Right renal cortex interstitium (tissue), 3 donors: ENCODE data around the gene XKRX. TPM values are rescaled to one million over a fixed set of nuclear protein-coding genes. Genes with fewer than 3 reads are reported as not detected.

Source experiments
- DNase-seq, 3 donors: peaks; one replicate each; pipeline ENCODE4 v3.0.0-alpha.2; 2013; ENCODE audit warnings: low read depth in 3 of 3, low spot score in 2 of 3
- polyA plus RNA-seq, 3 donors: library from polyadenylated mRNA; unstranded; fragments of 120-200 nt; gene quantifications; one replicate each; pipeline ENCODE4 v1.2.1, GENCODE V29; 2013; ENCODE audit not compliant: insufficient read length in 3 of 3

XKRX gene
- under 1 TPM; 0.23 to 0.35 (median 0.28) TPM for polyA plus RNA-seq

DNA sequence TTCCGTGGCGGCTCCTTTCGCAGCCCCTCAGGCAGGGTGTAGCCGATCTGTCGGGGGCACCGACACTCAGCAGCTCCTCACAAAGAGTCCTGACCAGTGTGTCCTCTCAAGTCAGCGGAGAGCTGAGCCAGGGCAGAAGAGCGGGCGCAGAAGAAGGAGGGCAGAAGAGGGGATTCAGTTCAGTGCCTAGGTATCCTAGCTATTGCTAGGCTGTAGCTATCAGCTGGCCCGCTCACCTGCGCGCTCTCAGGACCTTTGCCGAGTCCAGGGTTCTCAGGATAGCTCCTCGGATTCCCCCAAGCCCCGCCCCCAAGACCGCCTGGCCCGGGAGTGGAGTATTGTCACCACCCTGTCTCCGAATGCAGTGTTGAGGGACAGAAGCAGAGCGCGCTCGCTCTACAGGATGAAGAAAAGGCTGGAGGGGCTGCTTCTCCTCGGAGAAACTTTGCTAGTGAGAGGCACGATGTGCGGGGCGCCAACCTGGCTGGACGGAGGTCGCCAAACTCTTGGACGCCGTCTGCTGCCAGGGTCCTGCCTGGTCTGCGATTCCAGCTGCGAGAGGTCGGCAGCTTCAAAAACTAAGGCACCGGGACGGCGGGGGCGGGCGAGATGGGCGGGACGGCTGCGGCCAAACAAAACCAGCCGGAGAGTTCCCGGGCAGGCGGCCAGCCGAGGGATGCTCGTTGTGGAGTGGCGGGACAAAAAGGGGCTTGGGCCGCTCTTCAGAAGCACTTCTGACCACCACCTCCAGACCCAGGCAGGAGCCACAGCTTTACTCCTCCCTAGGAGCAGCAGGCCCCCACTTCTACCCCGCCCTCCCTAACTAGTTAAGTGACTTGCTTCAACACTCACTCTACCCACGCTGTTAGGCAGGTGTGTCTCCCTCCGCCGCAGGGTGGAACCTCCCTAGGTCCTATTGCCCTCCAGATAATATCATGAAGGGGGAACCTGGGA lies at the start of gene XKRX:
Gene XKRX (minus strand): TSS at position 258 of the 954 bp plus-strand sequence. CDS start 613 bp downstream, outside the sequence.
- no peak for DNase-seq

DNA sequence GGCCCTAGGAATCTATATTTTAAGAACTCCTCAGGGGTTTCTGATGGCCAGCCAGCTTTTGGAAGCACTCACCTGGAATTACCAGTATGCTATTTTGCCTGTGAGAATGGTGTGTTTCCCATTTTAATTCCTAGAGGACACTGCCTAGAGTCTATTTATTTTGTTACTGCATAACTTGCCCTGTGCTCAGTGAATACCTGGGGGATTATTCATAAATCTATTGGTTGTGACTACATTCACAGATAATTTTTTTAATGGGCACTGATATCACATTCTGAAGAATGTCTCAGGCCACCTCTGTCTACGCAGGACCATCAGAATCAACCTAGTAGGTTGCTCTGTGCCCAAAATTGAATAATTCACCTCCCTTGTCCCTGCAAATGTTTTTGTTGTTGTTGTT lies 47.5 kb upstream of the XKRX start:
- no peak for DNase-seq

GRCh38 chrX:100975212-100975611 lies 46.5 kb upstream of the XKRX start:
- DNase-seq: no peak

DNA sequence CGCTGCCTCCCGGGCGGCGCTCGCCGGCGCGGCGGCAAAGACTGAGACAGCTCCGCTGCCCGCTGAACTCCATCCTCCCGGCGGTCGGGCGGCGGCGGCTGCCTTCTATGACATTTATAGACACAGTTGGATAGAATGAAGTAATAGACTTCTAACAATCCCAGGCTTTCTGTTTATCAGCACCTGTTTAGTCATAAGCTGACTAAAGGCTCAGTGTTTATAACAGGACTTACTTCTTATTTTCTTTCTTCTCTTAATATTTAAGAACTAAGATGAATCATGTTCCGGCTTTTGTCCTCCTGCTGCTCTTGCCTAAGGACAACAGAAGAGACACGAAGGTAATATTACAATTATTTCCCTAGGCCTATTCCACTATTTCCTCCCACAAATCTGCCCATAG lies 44.7 kb upstream of the XKRX start:
- no peak for DNase-seq

DNA sequence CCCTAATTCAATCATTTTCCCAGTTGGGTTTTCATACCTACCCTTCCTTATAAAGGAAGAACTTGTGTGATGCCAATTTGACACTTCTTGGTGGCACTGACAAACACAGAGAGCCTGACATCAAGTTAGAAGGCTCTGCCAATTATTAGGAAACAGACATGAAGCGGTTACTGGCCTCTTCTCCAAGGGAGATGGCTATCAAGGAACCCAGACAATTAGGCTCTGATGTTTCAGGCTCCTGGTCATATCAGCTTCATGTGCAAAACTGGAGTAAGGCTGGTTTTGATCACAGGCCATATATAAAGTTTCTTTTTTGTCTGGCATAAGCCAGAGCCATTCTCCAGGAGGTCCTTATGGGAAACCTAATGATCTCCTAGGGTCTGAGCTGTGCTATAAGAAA lies 41.2 kb upstream of the XKRX start:
- DNase-seq: no peak

DNA sequence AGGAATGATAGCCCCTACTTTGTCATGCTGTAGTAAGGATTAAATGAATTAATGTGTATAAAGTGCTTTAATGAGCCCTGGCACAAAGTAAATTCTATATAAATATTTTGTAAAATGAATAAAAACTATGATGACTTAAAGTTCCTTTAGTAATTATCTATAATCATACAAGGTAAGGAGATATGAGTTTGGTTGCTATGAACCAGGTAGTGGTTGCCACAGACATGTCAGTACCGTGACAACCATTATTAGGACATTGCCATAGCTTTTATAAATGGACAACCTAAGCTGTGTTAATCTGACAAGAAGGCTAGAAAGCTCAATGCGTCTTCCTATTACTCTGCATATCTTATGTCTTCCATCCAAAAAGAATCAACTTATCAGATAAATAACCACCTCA lies 40.7 kb upstream of the XKRX start, which contains the start of gene ARL13A:
Gene ARL13A (plus strand): TSS at position 301 of the 400 bp plus-strand sequence. CDS start 3,982 bp downstream, outside the sequence.
- no peak for DNase-seq

DNA sequence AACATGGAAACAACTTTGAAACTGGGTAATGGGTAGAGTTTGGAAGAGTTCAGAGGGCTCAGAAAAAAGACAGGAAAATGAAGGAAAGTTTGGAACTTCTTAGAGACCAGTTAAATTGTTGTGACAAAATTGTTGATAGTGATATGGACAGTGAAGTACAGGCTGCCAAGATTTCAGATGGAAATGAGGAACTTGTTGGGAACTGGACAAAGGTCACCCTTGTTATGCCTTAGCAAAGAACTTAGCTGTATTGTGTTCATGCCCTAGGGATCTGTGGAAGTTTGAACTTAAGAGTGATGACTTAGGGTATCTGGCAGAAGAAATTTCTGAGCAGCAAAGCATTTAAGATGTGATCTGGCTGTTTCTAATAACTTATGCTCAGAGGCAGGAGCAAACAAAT lies 35.6 kb upstream of the XKRX start:
- DNase-seq: no peak

- no peak for DNase-seq
Measured at GRCh38 chrX:100962811-100963210, 34.1 kb upstream of the XKRX start.

GRCh38 chrX:100948557-100948956 lies 19.8 kb upstream of the XKRX start:
- no peak for DNase-seq

GRCh38 chrX:100946299-100946927 lies 17.7 kb upstream of the XKRX start:
- DNase-seq: no peak

GRCh38 chrX:100944601-100945000 lies 15.9 kb upstream of the XKRX start:
- no peak for DNase-seq

- DNase-seq: no peak
Measured at GRCh38 chrX:100939333-100939732, 10.6 kb upstream of the XKRX start.

GRCh38 chrX:100935767-100936166 lies 7.0 kb upstream of the XKRX start:
- no peak for DNase-seq

DNA sequence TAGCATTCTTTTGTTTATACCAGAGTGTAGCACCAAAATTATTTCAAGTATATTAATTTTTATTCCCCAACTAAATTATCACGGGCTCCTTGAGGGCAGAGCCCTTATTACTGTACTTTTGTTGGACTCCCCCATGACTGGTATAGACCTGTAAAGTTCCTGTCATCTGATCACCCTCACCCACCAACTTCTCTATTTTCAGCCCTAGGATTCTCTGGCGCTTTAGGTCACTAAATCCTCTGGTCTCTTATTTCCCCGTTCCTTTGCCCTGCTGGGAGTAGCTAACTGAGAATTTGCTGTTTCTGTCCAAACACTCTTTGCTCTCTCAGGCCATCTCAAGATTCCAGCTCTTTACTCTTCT lies 3.2 kb upstream of the XKRX start:
- no peak for DNase-seq

DNA sequence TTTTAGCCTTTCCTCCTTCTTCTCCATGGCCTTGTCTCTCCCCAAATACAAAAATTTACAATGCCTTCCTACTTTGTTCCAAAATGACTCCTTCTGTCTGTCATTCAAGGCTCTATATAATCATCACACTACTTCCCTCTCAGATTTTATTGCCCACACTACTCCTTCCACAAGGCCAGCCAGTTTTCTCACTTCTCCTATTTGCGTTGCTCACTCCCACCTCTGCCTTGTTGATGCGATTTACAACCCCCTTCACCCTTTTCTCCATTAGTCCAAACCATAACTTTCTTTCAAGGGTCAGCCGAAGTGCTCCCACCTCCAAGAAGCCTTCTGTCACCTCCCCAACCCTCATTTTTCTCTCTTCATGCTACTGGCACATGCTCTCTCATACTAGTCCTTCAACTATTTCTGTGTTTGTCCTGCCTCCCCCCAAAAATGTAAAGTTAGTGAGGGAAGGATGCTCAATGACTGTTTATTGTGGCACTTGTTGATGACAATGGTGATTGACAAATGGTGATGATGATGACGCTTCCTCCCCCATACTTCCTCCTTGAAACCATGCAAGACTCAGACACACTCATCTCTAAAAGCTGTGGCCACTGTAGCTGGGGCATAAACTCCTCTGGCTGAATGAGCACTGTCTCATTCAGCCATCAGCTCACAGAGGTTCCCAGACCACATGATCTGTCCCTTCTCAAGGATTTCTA lies 2.7 kb upstream of the XKRX start:
- DNase-seq: no peak

DNA sequence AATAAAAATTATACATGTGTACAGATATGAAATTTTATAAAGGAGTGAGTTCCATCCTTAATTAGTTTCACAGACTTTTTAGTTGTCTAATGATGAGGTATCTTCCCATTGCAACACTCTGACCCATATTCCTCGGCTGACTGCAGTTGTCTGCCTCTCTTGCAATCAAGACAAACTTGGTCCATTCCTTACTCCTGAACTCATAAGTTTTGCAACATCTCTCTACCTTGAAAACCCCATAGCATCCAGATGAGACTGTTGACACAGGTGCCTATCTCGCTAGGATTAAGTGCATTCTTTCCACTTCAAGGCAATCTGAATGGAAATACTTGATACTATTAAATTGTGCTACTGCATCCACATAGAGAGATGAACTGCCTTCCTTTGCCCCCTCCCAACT lies 2.3 kb downstream of the XKRX start:
- no peak for DNase-seq

GRCh38 chrX:100924375-100924774 lies 4.3 kb downstream of the XKRX start:
- DNase-seq: no peak

- DNase-seq: no peak
Measured at GRCh38 chrX:100915562-100915961, 13.2 kb downstream of the XKRX start.

- no peak for DNase-seq
Measured at GRCh38 chrX:100913111-100913510, 15.6 kb downstream of the XKRX start.

DNA sequence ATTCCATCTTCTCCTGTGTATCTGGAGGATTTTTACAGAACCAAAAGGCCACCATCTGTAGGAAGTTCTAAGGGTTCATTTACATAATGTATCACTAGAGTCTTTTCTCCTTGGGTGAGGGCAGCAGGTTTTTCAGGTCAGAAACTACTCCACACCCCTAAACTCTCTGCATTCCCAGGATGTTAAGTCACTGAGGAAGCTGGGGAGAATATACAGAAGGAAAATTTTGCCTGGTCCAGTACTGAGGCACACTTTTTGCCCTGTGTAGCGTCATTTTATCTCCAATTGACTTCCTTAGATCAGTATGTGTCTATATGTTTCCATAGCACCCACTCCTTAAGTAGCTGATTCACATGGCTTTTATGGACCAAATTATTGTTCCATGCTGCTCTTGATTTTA lies 17.0 kb downstream of the XKRX start:
- no peak for DNase-seq

DNA sequence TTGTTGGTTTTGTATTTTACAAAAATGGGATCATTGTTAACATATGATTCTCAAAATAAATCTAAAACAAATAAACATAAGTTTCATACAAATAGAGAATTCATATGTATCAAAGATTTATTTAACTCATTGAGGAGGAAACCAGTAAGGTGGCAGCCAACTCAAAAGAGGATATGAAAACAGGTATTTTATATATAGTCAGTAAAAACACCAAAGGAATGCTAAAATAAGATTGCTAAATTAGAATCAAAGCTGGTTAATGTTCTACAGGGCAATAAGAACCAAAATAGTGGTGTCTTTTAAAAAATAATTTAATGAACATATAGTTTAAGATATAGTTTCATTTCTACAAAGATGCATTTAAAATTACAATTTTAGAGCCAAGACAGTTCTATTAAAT lies 23.1 kb downstream of the XKRX start:
- no peak for DNase-seq
